Neural progenitor cell (in vitro differentiated cells): Measurements from ENCODE around the gene EIF2B5.

Source experiments
- CTCF ChIP-seq: fragments of 200-600 bp; sonication (generic); IDR thresholded peaks from 2 replicates; pipeline ENCODE4 v1.5.1; 2017; ENCODE audit warnings: antibody characterized with exemption, mild to moderate bottlenecking
- EZH2 ChIP-seq: fragments of 200-600 bp; sonication (generic); IDR thresholded peaks from 2 replicates; pipeline ENCODE4 v1.6.1; 2017; ENCODE audit warnings: antibody characterized with exemption, mild to moderate bottlenecking, moderate library complexity

GRCh38 chr3:184186184-184186901 lies 51.2 kb downstream of the EIF2B5 start, which contains the start of gene ABCF3:
- TF ChIP-seq CTCF (no peak), EZH2 (no peak)
